ENCODE measurements around the gene RELN. TPM values are rescaled to one million over a fixed set of nuclear protein-coding genes. Genes with fewer than 3 reads are reported as not detected.

Gene RELN
- total RNA-seq, 4 donors from 2014 or later, result 2.2 to 8.6 (median 3.5) TPM

GRCh38 chr7:103571586-103571985 lies 417.9 kb downstream of the RELN start:
- Histone ChIP-seq H3K27me3 (no peaks in the 10 kb centered on the region), H3K4me3 (no peak overlapping the region), H3K36me3 (no peaks in the 10 kb centered on the region), H3K9me3 (no peaks in the 10 kb centered on the region), H3K4me1 (no peaks in the 10 kb centered on the region), H3K27ac (no peak overlapping the region)
- WGBS, 2 donors (ENCODE audit: low coverage in 1 of 2), result 45 to 48% methylated on average over 3 to 4 of the region's 4 CpGs
- TF ChIP-seq POLR2A (IDR thresholded peaks at IDR 0.05), result no peak
- no peak for TF ChIP-seq CTCF (IDR thresholded peaks at IDR 0.05)
- no peak for TF ChIP-seq POLR2AphosphoS5 (IDR thresholded peaks at IDR 0.05)
- no peak for TF ChIP-seq EP300 (IDR thresholded peaks at IDR 0.05)
- no peak for ATAC-seq

GRCh38 chr7:103569621-103570305 lies 419.7 kb downstream of the RELN start:
- 38 to 46% methylated on average over 4 of the region's 4 CpGs for WGBS, 2 donors (ENCODE audit: low coverage in 1 of 2)
- TF ChIP-seq EP300 (IDR thresholded peaks at IDR 0.05) (no peak), POLR2A (IDR thresholded peaks at IDR 0.05) (no peak), CTCF (IDR thresholded peaks at IDR 0.05) (no peak), POLR2AphosphoS5 (IDR thresholded peaks at IDR 0.05) (no peak)
- no peak for ATAC-seq

GRCh38 chr7:103564416-103564815 lies 425.0 kb downstream of the RELN start:
- no peaks in the 10 kb centered on the region for H3K9me3 ChIP-seq
- H3K27me3 ChIP-seq, result no peaks in the 10 kb centered on the region
- no peaks in the 10 kb centered on the region for H3K36me3 ChIP-seq
- H3K4me1 ChIP-seq, result no peaks in the 10 kb centered on the region
- no peak overlapping the region for H3K4me3 ChIP-seq
- no peak for TF ChIP-seq CTCF (IDR thresholded peaks at IDR 0.05)
- no peak for TF ChIP-seq EP300 (IDR thresholded peaks at IDR 0.05)
- no peak for TF ChIP-seq POLR2AphosphoS5 (IDR thresholded peaks at IDR 0.05)
- TF ChIP-seq POLR2A (IDR thresholded peaks at IDR 0.05), result no peak
- WGBS, 2 donors (ENCODE audit: low coverage in 1 of 2), result 55 to 71% methylated on average over 1 to 2 of the region's 2 CpGs
- no peak overlapping the region for H3K27ac ChIP-seq
- ATAC-seq, result no peak

More at GRCh38 chr7:103569621-103570305, 419.7 kb downstream of the RELN start:
- no peaks in the 10 kb centered on the region for H3K9me3 ChIP-seq
- no peak overlapping the region for H3K27ac ChIP-seq
- no peaks in the 10 kb centered on the region for H3K36me3 ChIP-seq
- no peaks in the 10 kb centered on the region for H3K4me1 ChIP-seq
- no peak overlapping the region for H3K4me3 ChIP-seq
- H3K27me3 ChIP-seq, result no peaks in the 10 kb centered on the region

- Histone ChIP-seq H3K4me3 (no peak overlapping the region), H3K36me3 (no peaks in the 10 kb centered on the region), H3K27me3 (no peaks in the 10 kb centered on the region), H3K27ac (no peak overlapping the region), H3K9me3 (no peaks in the 10 kb centered on the region), H3K4me1 (no peaks in the 10 kb centered on the region)
- no peak for TF ChIP-seq CTCF (IDR thresholded peaks at IDR 0.05)
- no peak for TF ChIP-seq POLR2A (IDR thresholded peaks at IDR 0.05)
- no peak for TF ChIP-seq EP300 (IDR thresholded peaks at IDR 0.05)
- no peak for TF ChIP-seq POLR2AphosphoS5 (IDR thresholded peaks at IDR 0.05)
- WGBS, 2 donors (ENCODE audit: low coverage in 1 of 2), result 55% methylated on average over 1 of the region's 1 CpG
- no peak for ATAC-seq
Observed at GRCh38 chr7:103560136-103560535, 429.3 kb downstream of the RELN start.

GRCh38 chr7:103551016-103551415 lies 438.4 kb downstream of the RELN start:
- Histone ChIP-seq H3K4me3 (no peak overlapping the region), H3K9me3 (no peaks in the 10 kb centered on the region), H3K4me1 (no peaks in the 10 kb centered on the region), H3K27me3 (no peaks in the 10 kb centered on the region), H3K36me3 (no peaks in the 10 kb centered on the region), H3K27ac (no peak overlapping the region)
- no peak for ATAC-seq
- no peak for TF ChIP-seq CTCF (IDR thresholded peaks at IDR 0.05)
- no peak for TF ChIP-seq POLR2A (IDR thresholded peaks at IDR 0.05)
- TF ChIP-seq POLR2AphosphoS5 (IDR thresholded peaks at IDR 0.05), result no peak
- no peak for TF ChIP-seq EP300 (IDR thresholded peaks at IDR 0.05)
- WGBS, 2 donors (ENCODE audit: low coverage in 1 of 2), result 70 to 83% methylated on average over 2 to 9 of the region's 12 CpGs

All from gastroesophageal sphincter (tissue), 4 donors.